SK-N-SH (cell line): Measurements from ENCODE around the gene CHRM5. TPM values are rescaled to one million over a fixed set of nuclear protein-coding genes. Genes with fewer than 3 reads are reported as not detected.

Source experiments
- CTCF ChIA-PET: fragments of 300-600, 350-600 bp; formaldehyde crosslinking; extraction: SDS; loops from one replicate; lab custom pipeline; 2021; lab: Yijun Ruan, JAX
- POLR2A ChIA-PET: fragments of 350-600 bp; sonication (Branson Sonifier 250); formaldehyde crosslinking; extraction: SDS; loops from one replicate; lab custom pipeline; 2020; ENCODE audit warnings: antibody characterized with exemption, inconsistent platforms; lab: Yijun Ruan, JAX
- DNase-seq: peaks from one replicate; pipeline ENCODE4 v3.0.0; 2012
- H2AFZ ChIP-seq: fragments of 200-600 bp; sonication (generic); 2 replicates; pipeline ENCODE4 v1.8.1; 2016; ENCODE audit warnings: antibody characterized with exemption, mild to moderate bottlenecking, low read depth
- H3F3A ChIP-seq: fragments of 200-600 bp; sonication (generic); replicated peaks from 2 replicates; pipeline ENCODE3; 2016; ENCODE audit warnings: antibody characterized with exemption, mild to moderate bottlenecking; ENCODE audit not compliant: insufficient read depth
- H3K27ac ChIP-seq, 2 experiments: fragments of 200-500 bp in 1 of 2; fragments of 200-600 bp in 1 of 2; sonication (Bioruptor generic) in 1 of 2; sonication (generic), shearing (Covaris generic) in 1 of 2; 2 replicates each; pipeline versions ENCODE4 v1.5.1 to v1.6.1; 2014 to 2016; ENCODE audit warnings: low read depth in 2 of 2, inconsistent platforms in 1 of 2, low read length in 1 of 2, mild to moderate bottlenecking in 1 of 2, mixed read lengths in 1 of 2
- H3K27me3 ChIP-seq: fragments of 200-600 bp; sonication (generic), shearing (Covaris generic); 2 replicates; pipeline ENCODE4 v1.6.1; 2016; ENCODE audit warnings: mixed run types; ENCODE audit not compliant: insufficient read depth
- H3K36me3 ChIP-seq, 2 experiments: fragments of 200-500 bp in 1 of 2; fragments of 200-600 bp in 1 of 2; sonication (Bioruptor generic) in 1 of 2; sonication (generic) in 1 of 2; replicated peaks in 1 of 2; 2 replicates each; pipeline versions ENCODE3 to v1.5.1; 2014 to 2016; ENCODE audit warnings: low read length in 1 of 2, mild to moderate bottlenecking in 1 of 2; ENCODE audit not compliant: insufficient read depth in 2 of 2, control insufficient read depth in 1 of 2
- H3K4me1 ChIP-seq, 2 experiments: fragments of 200-500 bp in 1 of 2; fragments of 200-600 bp in 1 of 2; sonication (Bioruptor generic) in 1 of 2; sonication (generic), shearing (Covaris generic) in 1 of 2; 2 replicates each; pipeline versions ENCODE4 v1.5.1 to v1.6.1; 2014 to 2016; ENCODE audit warnings: low read depth in 1 of 2, low read length in 1 of 2, mixed run types in 1 of 2; ENCODE audit not compliant: insufficient read depth in 2 of 2, control insufficient read depth in 1 of 2
- H3K4me2 ChIP-seq: fragments of 200-600 bp; sonication (generic), shearing (Covaris generic); 2 replicates; pipeline ENCODE4 v1.6.1; 2017; ENCODE audit warnings: mixed run types
- H3K4me3 ChIP-seq, 2 experiments: fragments of 200-500 bp in 1 of 2; fragments of 200-600 bp in 1 of 2; sonication (Bioruptor generic) in 1 of 2; sonication (generic), shearing (Covaris generic) in 1 of 2; 2 replicates each; pipeline versions ENCODE4 v1.5.1 to v1.8.1; 2014 to 2016; ENCODE audit warnings: low read depth in 2 of 2, inconsistent platforms in 1 of 2, low read length in 1 of 2, mild to moderate bottlenecking in 1 of 2, mixed read lengths in 1 of 2, moderate library complexity in 1 of 2
- H3K79me2 ChIP-seq: fragments of 200-600 bp; sonication (generic); 2 replicates; pipeline ENCODE4 v1.8.1; 2017; ENCODE audit warnings: mild to moderate bottlenecking; ENCODE audit not compliant: insufficient read depth
- H3K9ac ChIP-seq: fragments of 200-600 bp; sonication (generic); 2 replicates; pipeline ENCODE4 v1.6.1; 2017; ENCODE audit warnings: mixed run types
- H3K9me2 ChIP-seq: fragments of 200-600 bp; sonication (generic); 2 replicates; pipeline ENCODE4 v1.6.1; 2017; ENCODE audit warnings: mixed run types
- H3K9me3 ChIP-seq: fragments of 200-600 bp; sonication (generic); 2 replicates; pipeline ENCODE4 v1.6.1; 2017; ENCODE audit warnings: mixed run types, mild to moderate bottlenecking, moderate library complexity
- H4K20me1 ChIP-seq: fragments of 200-600 bp; sonication (generic); 2 replicates; pipeline ENCODE4 v1.6.1; 2017; ENCODE audit warnings: mild to moderate bottlenecking, mixed run types; ENCODE audit not compliant: insufficient read depth
- CHD2 ChIP-seq: fragments of 150-350 bp; IDR thresholded peaks from 2 replicates; pipeline ENCODE4 v1.6.1; 2018; ENCODE audit warnings: low read length; ENCODE audit not compliant: partially characterized antibody
- ELF1 ChIP-seq: IDR thresholded peaks from 2 replicates; pipeline ENCODE4 v1.4.0; 2012
- EP300 ChIP-seq, 2 experiments: IDR thresholded peaks; 2 replicates each; pipeline versions ENCODE4 v1.4.0 to v1.6.1; 2012; ENCODE audit warnings: borderline replicate concordance in 1 of 2, low read depth in 1 of 2, low read length in 1 of 2
- FOSL2 ChIP-seq: IDR thresholded peaks from 2 replicates; pipeline ENCODE4 v1.4.0; 2012; ENCODE audit warnings: low read depth, mild to moderate bottlenecking, moderate library complexity, borderline replicate concordance
- GABPA ChIP-seq: IDR thresholded peaks from 2 replicates; pipeline ENCODE4 v1.4.0; 2012; ENCODE audit warnings: low read depth, mild to moderate bottlenecking
- MXI1 ChIP-seq: IDR thresholded peaks from 2 replicates; pipeline ENCODE4 v1.6.1; 2012; ENCODE audit warnings: mild to moderate bottlenecking, low read depth, low read length, improper control_type of control experiment
- NRF1 ChIP-seq: IDR thresholded peaks from 2 replicates; pipeline ENCODE4 v1.6.1; 2012; ENCODE audit warnings: low read depth, mild to moderate bottlenecking, low read length
- POLR2AphosphoS5 ChIP-seq: IDR thresholded peaks from 2 replicates; pipeline ENCODE4 v1.6.1; 2012; ENCODE audit warnings: low read depth, low read length
- RAD21 ChIP-seq: IDR thresholded peaks from 2 replicates; pipeline ENCODE4 v1.6.1; 2012; ENCODE audit warnings: mild to moderate bottlenecking, low read length
- REST ChIP-seq: IDR thresholded peaks from 2 replicates; pipeline ENCODE4 v1.6.1; 2012; ENCODE audit warnings: mild to moderate bottlenecking, low read depth, low read length, moderate library complexity
- RFX5 ChIP-seq: IDR thresholded peaks from 2 replicates; pipeline ENCODE4 v1.6.1; 2012; ENCODE audit warnings: mild to moderate bottlenecking, improper control_type of control experiment, low read length
- RXRA ChIP-seq: IDR thresholded peaks from 2 replicates; pipeline ENCODE4 v1.4.0; 2012; ENCODE audit warnings: low read depth, mild to moderate bottlenecking, borderline replicate concordance
- SIN3A ChIP-seq: IDR thresholded peaks from 2 replicates; pipeline ENCODE4 v1.6.1; 2012; ENCODE audit warnings: low read depth, mild to moderate bottlenecking, low read length, moderate library complexity, borderline replicate concordance
- TAF1 ChIP-seq: IDR thresholded peaks from 2 replicates; pipeline ENCODE4 v1.6.1; 2012; ENCODE audit warnings: low read depth, mild to moderate bottlenecking, low read length, moderate library complexity, borderline replicate concordance
- TCF12 ChIP-seq: IDR thresholded peaks from 2 replicates; pipeline ENCODE4 v1.4.0; 2012
- TEAD4 ChIP-seq: IDR thresholded peaks from 2 replicates; pipeline ENCODE4 v1.4.0; 2012; ENCODE audit warnings: mild to moderate bottlenecking, borderline replicate concordance; ENCODE audit not compliant: insufficient read depth
- WGBS: methylation state at CpG from one replicate; pipeline ENCODE4 v1.1.6; 2017; ENCODE audit warnings: low lambda C conversion rate; 5-methylcytosine and 5-hydroxymethylcytosine counted together
- polyA plus RNA-seq, 3 experiments: library from polyadenylated mRNA; depleted of rRNA; stranded (reverse); fragments of >200 nt; gene quantifications; 2 replicates each; pipeline ENCODE4 v1.2.3, GENCODE V29; 2012
- TF ChIP-seq, protein P1 (sequence below): fragments of 200-600 bp; sonication (generic); IDR thresholded peaks from 2 replicates; pipeline ENCODE4 v1.6.1; 2017; ENCODE audit warnings: antibody characterized with exemption, mild to moderate bottlenecking, moderate library complexity
- TF ChIP-seq, protein P2 (sequence below): fragments of 150-350 bp; IDR thresholded peaks from 2 replicates; pipeline ENCODE4 v1.6.1; 2017; ENCODE audit warnings: antibody characterized with exemption, low read length, low read depth, borderline replicate concordance
- TF ChIP-seq, protein P3 (sequence below): IDR thresholded peaks from 2 replicates; pipeline ENCODE4 v1.4.0; 2012; ENCODE audit warnings: low read depth, borderline replicate concordance
- TF ChIP-seq, protein P4 (sequence below): fragments of 150-350 bp; IDR thresholded peaks from 2 replicates; pipeline ENCODE4 v1.6.1; 2016; ENCODE audit warnings: mild to moderate bottlenecking, low read depth, low read length

The CHRM5 gene
- polyA plus RNA-seq, 1 of the 3 experiments (the other 2 are of a cell fraction), result 0.03 TPM

DNA sequence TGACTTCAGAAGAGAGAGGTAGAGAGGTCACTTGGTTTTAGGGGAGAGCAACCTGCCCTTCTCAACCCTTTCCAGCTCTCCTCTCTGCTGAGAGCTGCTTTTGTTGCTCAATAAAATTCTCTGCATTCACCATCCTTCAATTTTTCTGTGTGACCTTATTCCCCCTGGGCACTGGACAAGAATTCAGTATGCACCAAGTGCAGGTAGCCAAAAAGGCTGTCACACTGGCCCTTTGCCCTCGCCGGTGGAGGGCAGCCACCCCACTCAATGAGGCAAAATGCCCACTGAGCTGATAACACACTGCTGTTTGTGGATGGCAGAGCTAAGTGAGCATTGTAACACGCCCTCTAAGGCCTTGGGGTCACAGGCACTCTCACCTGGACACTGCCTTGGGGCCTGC is 146.4 kb downstream of the CHRM5 start:
- H3K4me1 ChIP-seq, result no peaks in the 10 kb centered on the region
- H2AFZ ChIP-seq, result no peak overlapping the region
- no peak overlapping the region for H3K4me3 ChIP-seq
- H3K9me2 ChIP-seq, result no peaks in the 10 kb centered on the region
- H3F3A ChIP-seq, result no peaks in the 10 kb centered on the region
- H3K36me3 ChIP-seq, result no peaks in the 10 kb centered on the region
- no peak for TF ChIP-seq TAF1
- TF ChIP-seq, protein P1, sequence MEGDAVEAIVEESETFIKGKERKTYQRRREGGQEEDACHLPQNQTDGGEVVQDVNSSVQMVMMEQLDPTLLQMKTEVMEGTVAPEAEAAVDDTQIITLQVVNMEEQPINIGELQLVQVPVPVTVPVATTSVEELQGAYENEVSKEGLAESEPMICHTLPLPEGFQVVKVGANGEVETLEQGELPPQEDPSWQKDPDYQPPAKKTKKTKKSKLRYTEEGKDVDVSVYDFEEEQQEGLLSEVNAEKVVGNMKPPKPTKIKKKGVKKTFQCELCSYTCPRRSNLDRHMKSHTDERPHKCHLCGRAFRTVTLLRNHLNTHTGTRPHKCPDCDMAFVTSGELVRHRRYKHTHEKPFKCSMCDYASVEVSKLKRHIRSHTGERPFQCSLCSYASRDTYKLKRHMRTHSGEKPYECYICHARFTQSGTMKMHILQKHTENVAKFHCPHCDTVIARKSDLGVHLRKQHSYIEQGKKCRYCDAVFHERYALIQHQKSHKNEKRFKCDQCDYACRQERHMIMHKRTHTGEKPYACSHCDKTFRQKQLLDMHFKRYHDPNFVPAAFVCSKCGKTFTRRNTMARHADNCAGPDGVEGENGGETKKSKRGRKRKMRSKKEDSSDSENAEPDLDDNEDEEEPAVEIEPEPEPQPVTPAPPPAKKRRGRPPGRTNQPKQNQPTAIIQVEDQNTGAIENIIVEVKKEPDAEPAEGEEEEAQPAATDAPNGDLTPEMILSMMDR, result no peak
- TF ChIP-seq, protein P2, sequence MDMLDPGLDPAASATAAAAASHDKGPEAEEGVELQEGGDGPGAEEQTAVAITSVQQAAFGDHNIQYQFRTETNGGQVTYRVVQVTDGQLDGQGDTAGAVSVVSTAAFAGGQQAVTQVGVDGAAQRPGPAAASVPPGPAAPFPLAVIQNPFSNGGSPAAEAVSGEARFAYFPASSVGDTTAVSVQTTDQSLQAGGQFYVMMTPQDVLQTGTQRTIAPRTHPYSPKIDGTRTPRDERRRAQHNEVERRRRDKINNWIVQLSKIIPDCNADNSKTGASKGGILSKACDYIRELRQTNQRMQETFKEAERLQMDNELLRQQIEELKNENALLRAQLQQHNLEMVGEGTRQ, result no peak
- no peak for TF ChIP-seq POLR2AphosphoS5
- no peak for TF ChIP-seq SIN3A
- no peak for TF ChIP-seq RAD21
- TF ChIP-seq REST, result no peak
- TF ChIP-seq FOSL2, result no peak
- TF ChIP-seq NRF1, result no peak
- TF ChIP-seq EP300 (IDR thresholded peaks at IDR 0.05; ENCODE audit: borderline replicate concordance in 1 of 2, low read depth in 1 of 2, low read length in 1 of 2), result no peak
- TF ChIP-seq, protein P3, sequence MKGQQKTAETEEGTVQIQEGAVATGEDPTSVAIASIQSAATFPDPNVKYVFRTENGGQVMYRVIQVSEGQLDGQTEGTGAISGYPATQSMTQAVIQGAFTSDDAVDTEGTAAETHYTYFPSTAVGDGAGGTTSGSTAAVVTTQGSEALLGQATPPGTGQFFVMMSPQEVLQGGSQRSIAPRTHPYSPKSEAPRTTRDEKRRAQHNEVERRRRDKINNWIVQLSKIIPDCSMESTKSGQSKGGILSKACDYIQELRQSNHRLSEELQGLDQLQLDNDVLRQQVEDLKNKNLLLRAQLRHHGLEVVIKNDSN, result no peak
- TF ChIP-seq RFX5, result no peak
- TF ChIP-seq GABPA, result no peak
- TF ChIP-seq TEAD4, result no peak
- TF ChIP-seq MXI1, result no peak
- TF ChIP-seq RXRA, result no peak
- TF ChIP-seq, protein P4, sequence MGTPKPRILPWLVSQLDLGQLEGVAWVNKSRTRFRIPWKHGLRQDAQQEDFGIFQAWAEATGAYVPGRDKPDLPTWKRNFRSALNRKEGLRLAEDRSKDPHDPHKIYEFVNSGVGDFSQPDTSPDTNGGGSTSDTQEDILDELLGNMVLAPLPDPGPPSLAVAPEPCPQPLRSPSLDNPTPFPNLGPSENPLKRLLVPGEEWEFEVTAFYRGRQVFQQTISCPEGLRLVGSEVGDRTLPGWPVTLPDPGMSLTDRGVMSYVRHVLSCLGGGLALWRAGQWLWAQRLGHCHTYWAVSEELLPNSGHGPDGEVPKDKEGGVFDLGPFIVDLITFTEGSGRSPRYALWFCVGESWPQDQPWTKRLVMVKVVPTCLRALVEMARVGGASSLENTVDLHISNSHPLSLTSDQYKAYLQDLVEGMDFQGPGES, result no peak
- TF ChIP-seq CHD2, result no peak
- no peak for TF ChIP-seq ELF1
- TF ChIP-seq TCF12, result no peak
- no peaks in the 10 kb centered on the region for H3K79me2 ChIP-seq
- POLR2A ChIA-PET, result no interaction called here
- no peak overlapping the region for H3K4me2 ChIP-seq
- H3K27ac ChIP-seq, result no peak overlapping the region
- H3K27me3 ChIP-seq, result no peaks in the 10 kb centered on the region
- DNase-seq, result no peak
- H3K9ac ChIP-seq, result no peak overlapping the region
- H3K9me3 ChIP-seq, result no peaks in the 10 kb centered on the region
- CTCF ChIA-PET, result no interaction called here
- WGBS, result 57% methylated on average over 3 of the region's 3 CpGs
- H4K20me1 ChIP-seq, result no peaks in the 10 kb centered on the region
